Neuronal stem cell (in vitro differentiated cells): ENCODE measurements around the gene ABHD10. TPM values are rescaled to one million over a fixed set of nuclear protein-coding genes. Genes with fewer than 3 reads are reported as not detected.

ENCODE experiments used
- DNase-seq: peaks from one replicate; pipeline ENCODE4 v3.0.0-alpha.2; 2013; ENCODE audit warnings: low spot score
- H2AFZ ChIP-seq: one replicate; pipeline ENCODE4 v1.6.1; 2013; ENCODE audit warnings: mild to moderate bottlenecking, low read length, inconsistent platforms
- H2AK5ac ChIP-seq: 2 replicates; pipeline ENCODE4 v1.6.1; 2013; ENCODE audit warnings: low read depth, mild to moderate bottlenecking, inconsistent platforms, low read length, moderate library complexity, mixed read lengths
- H2BK120ac ChIP-seq: 2 replicates; pipeline ENCODE4 v1.6.1; 2013; ENCODE audit warnings: low read depth, mild to moderate bottlenecking, inconsistent platforms, low read length, moderate library complexity, mixed read lengths
- H2BK12ac ChIP-seq: one replicate; pipeline ENCODE4 v1.6.1; 2013; ENCODE audit warnings: low read length, inconsistent platforms
- H2BK15ac ChIP-seq: 2 replicates; pipeline ENCODE4 v1.6.1; 2013; ENCODE audit warnings: mild to moderate bottlenecking, low read length, inconsistent platforms, mixed read lengths
- H2BK5ac ChIP-seq: one replicate; pipeline ENCODE4 v1.6.1; 2013; ENCODE audit warnings: inconsistent platforms, mild to moderate bottlenecking, low read length, moderate library complexity
- H3K14ac ChIP-seq: one replicate; pipeline ENCODE4 v1.6.1; 2013; ENCODE audit warnings: low read length, inconsistent platforms
- H3K18ac ChIP-seq: 2 replicates; pipeline ENCODE4 v1.6.1; 2013; ENCODE audit warnings: low read length, inconsistent platforms
- H3K23ac ChIP-seq: 2 replicates; pipeline ENCODE4 v1.6.1; 2013; ENCODE audit warnings: low read depth, mild to moderate bottlenecking, mixed read lengths, low read length, inconsistent platforms; ENCODE audit not compliant: poor library complexity
- H3K27ac ChIP-seq: replicated peaks from 3 replicates; pipeline ENCODE4 v1.5.1; 2013; ENCODE audit warnings: low read length, inconsistent platforms
- H3K27me3 ChIP-seq, 3 experiments: 2 replicates each; pipeline ENCODE4 v1.6.1; 2013; ENCODE audit warnings: low read length in 3 of 3, mild to moderate bottlenecking in 2 of 3, inconsistent platforms in 1 of 3, low read depth in 1 of 3, mixed read lengths in 1 of 3, moderate library complexity in 1 of 3; ENCODE audit not compliant: control insufficient read depth in 3 of 3, insufficient read depth in 3 of 3
- H3K36me3 ChIP-seq, 2 donors: replicated peaks in 1 of 2; 2 replicates each; pipeline ENCODE4 v1.6.1; 2013; ENCODE audit warnings: low read length in 2 of 2; ENCODE audit not compliant: control insufficient read depth in 2 of 2, insufficient read depth in 2 of 2
- H3K4ac ChIP-seq: 2 replicates; pipeline ENCODE4 v1.6.1; 2013; ENCODE audit warnings: inconsistent platforms, mild to moderate bottlenecking, low read length, moderate library complexity
- H3K4me1 ChIP-seq, 2 donors: 1 replicate in 1 of 2; 2 replicates in 1 of 2; pipeline ENCODE4 v1.6.1; 2013; ENCODE audit warnings: low read length in 2 of 2, low read depth in 1 of 2; ENCODE audit not compliant: control insufficient read depth in 2 of 2, insufficient read depth in 1 of 2
- H3K4me2 ChIP-seq: one replicate; pipeline ENCODE4 v1.6.1; 2013; ENCODE audit warnings: mild to moderate bottlenecking, low read length, inconsistent platforms; ENCODE audit not compliant: insufficient read depth, poor library complexity, severe bottlenecking
- H3K4me3 ChIP-seq, 2 donors: 2 replicates each; pipeline ENCODE4 v1.5.1; 2013; ENCODE audit warnings: low read length in 2 of 2, mild to moderate bottlenecking in 2 of 2, inconsistent platforms in 1 of 2, moderate library complexity in 1 of 2
- H3K79me1 ChIP-seq: one replicate; pipeline ENCODE4 v1.6.1; 2013; ENCODE audit warnings: low read depth, mild to moderate bottlenecking, inconsistent platforms, low read length, moderate library complexity
- H3K9ac ChIP-seq: one replicate; pipeline ENCODE4 v1.6.1; 2013; ENCODE audit warnings: mild to moderate bottlenecking, low read depth, low read length, inconsistent platforms; ENCODE audit not compliant: poor library complexity
- H3K9me3 ChIP-seq, 2 donors: replicated peaks in 1 of 2; 2 replicates each; pipeline versions ENCODE3 to v1.6.1; 2013; ENCODE audit warnings: low read length in 2 of 2, mild to moderate bottlenecking in 2 of 2, inconsistent platforms in 1 of 2, low read depth in 1 of 2, mixed read lengths in 1 of 2, moderate library complexity in 1 of 2; ENCODE audit not compliant: control insufficient read depth in 2 of 2, insufficient read depth in 1 of 2
- H4K8ac ChIP-seq: one replicate; pipeline ENCODE4 v1.6.1; 2013; ENCODE audit warnings: low read depth, mild to moderate bottlenecking, inconsistent platforms, low read length, moderate library complexity
- H4K91ac ChIP-seq: one replicate; pipeline ENCODE4 v1.6.1; 2013; ENCODE audit warnings: low read length, low read depth, mild to moderate bottlenecking, inconsistent platforms; ENCODE audit not compliant: poor library complexity
- WGBS, 2 donors: extraction: QIAGEN DNeasy Blood & Tissue Kit; methylation state at CpG; one replicate each; pipeline ENCODE4 v1.1.7; 2013; ENCODE audit warnings: missing lambda C conversion rate in 2 of 2, mixed read lengths in 1 of 2; ENCODE audit not compliant: insufficient read length in 2 of 2, insufficient replicate concordance in 1 of 2; ENCODE audit errors: extremely low coverage in 2 of 2; 5-methylcytosine and 5-hydroxymethylcytosine counted together
- polyA plus RNA-seq, 2 experiments: library from polyadenylated mRNA; stranded (reverse); fragments of 200-250 nt; gene quantifications; one replicate each; pipeline ENCODE4 v1.2.3, GENCODE V29; 2013

ABHD10 gene
- 26.8 TPM for polyA plus RNA-seq (2013, experiment 1 of 2)
- polyA plus RNA-seq (2013, experiment 2 of 2), result 26.8 TPM

DNA sequence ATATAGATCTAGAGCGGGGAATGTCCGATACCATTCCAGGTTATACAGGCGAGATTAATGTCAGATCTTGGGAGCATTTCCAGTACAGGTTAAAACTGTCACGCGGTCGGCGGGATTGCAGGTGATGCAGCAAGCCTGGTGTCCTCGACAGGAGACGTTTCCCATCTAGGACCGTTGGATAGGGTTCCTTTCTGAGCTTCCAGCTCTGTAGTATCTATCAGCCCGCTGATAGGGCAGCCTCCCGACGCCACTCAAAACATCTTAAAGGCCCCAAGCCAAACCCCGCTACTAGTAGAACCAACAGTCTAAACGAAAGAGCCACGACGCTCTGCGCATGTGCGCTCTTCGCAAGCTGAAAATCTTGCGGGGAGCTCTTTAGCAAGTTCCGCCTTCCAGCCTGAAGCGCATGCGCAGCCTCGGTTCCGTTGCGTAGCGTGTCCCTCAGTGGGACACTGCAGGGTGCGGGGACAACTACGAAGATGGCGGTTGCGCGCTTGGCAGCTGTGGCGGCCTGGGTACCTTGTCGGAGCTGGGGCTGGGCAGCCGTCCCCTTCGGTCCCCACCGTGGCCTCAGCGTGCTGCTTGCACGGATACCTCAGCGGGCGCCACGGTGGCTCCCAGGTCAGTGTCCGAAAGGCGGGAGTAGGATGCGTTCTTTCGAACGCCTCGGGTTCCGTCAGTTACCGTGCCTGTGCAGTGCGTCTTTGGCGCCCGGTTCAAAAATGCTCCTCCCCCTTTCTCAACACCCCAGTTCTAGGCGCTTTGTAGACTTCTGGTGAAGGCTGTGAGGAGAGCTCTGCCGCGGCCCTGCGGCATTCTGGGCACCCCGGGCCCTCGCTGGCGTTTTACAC lies at the start of gene ABHD10:
ABHD10 (plus strand) TSS at position 444 of the 851 bp plus-strand sequence; CDS start at position 480, 36 bp downstream.
- Histone ChIP-seq H3K4me2 (peak within 1 kb of the TSS; percentile 47), H3K4me3 (peak within 1 kb of the TSS; percentile 61 to 82), H3K27me3 (no peaks in the 10 kb centered on the region), H2AFZ (peak within 1 kb of the TSS; percentile 86), H3K18ac (peak within 1 kb of the TSS; percentile 100), H4K91ac (peak within 1 kb of the TSS; percentile 90), H3K4ac (no peak within 1 kb of the TSS), H3K27ac (peak within 1 kb of the TSS; percentile 46), H2BK12ac (no peak within 1 kb of the TSS), H3K9me3 (no peaks in the 10 kb centered on the region), H2BK5ac (peak within 1 kb of the TSS; percentile 84), H3K4me1 (peaks cover 2 to 17% of the 10 kb centered on the region in 2 donors), H3K9ac (peak within 1 kb of the TSS; percentile 96), H3K79me1 (no peaks in the 10 kb centered on the region), H3K14ac (peak within 1 kb of the TSS; percentile 72), H2BK120ac (peak within 1 kb of the TSS; percentile 66), H2AK5ac (no peak within 1 kb of the TSS), H3K36me3 (peaks cover 0 to 47% of the 10 kb centered on the region in 2 donors), H3K23ac (peak within 1 kb of the TSS; percentile 82), H2BK15ac (peak within 1 kb of the TSS; percentile 82), H4K8ac (no peak within 1 kb of the TSS)
- peak; percentile 93 for DNase-seq
- WGBS, 2 donors, result no CpG with 5 or more reads among the region's 61 CpGs

- Histone ChIP-seq H4K91ac (no peak overlapping the region), H3K4me3 (no peak overlapping the region), H2BK5ac (no peak overlapping the region), H3K4ac (no peak overlapping the region), H3K14ac (no peak overlapping the region), H3K79me1 (no peaks in the 10 kb centered on the region), H3K36me3 (peaks cover 1 to 95% of the 10 kb centered on the region in 2 donors), H3K4me1 (peaks cover 0 to 2% of the 10 kb centered on the region in 2 donors), H3K27ac (no peak overlapping the region), H2BK120ac (no peak overlapping the region), H3K4me2 (no peak overlapping the region), H3K18ac (no peak overlapping the region), H3K23ac (no peak overlapping the region), H2BK15ac (no peak overlapping the region), H2BK12ac (no peak overlapping the region), H3K9ac (no peak overlapping the region), H4K8ac (no peak overlapping the region), H2AFZ (no peak overlapping the region), H3K27me3 (no peaks in the 10 kb centered on the region), H3K9me3 (peaks cover 0 to 20% of the 10 kb centered on the region in 2 donors), H2AK5ac (no peak overlapping the region)
- no peak for DNase-seq
- WGBS, 2 donors, result no CpG with 5 or more reads among the region's 2 CpGs
Measured at GRCh38 chr3:111929484-111929883, 49.3 kb upstream of the ABHD10 start.

- no peak overlapping the region for H3K23ac ChIP-seq
- no peak overlapping the region for H3K14ac ChIP-seq
- no peak overlapping the region for H3K4me3 ChIP-seq
- no peak overlapping the region for H2BK12ac ChIP-seq
- H3K27ac ChIP-seq, result no peak overlapping the region
- no peak overlapping the region for H2AK5ac ChIP-seq
- H4K8ac ChIP-seq, result no peak overlapping the region
- peaks cover 0 to 91% of the 10 kb centered on the region in 2 donors for H3K36me3 ChIP-seq
- H2BK5ac ChIP-seq, result no peak overlapping the region
- no peaks in the 10 kb centered on the region for H3K4me1 ChIP-seq
- no peak overlapping the region for H2BK15ac ChIP-seq
- H3K9ac ChIP-seq, result no peak overlapping the region
- H3K79me1 ChIP-seq, result no peaks in the 10 kb centered on the region
- no CpG with 5 or more reads among the region's 3 CpGs for WGBS, 2 donors
- H3K18ac ChIP-seq, result no peak overlapping the region
- no peak overlapping the region for H3K4ac ChIP-seq
- H2AFZ ChIP-seq, result no peak overlapping the region
- H3K4me2 ChIP-seq, result no peak overlapping the region
- peaks cover 0 to 21% of the 10 kb centered on the region in 2 donors for H3K9me3 ChIP-seq
- no peak overlapping the region for H2BK120ac ChIP-seq
- H3K27me3 ChIP-seq, result no peaks in the 10 kb centered on the region
- no peak overlapping the region for H4K91ac ChIP-seq
- no peak for DNase-seq
Measured at GRCh38 chr3:111932946-111933345, 45.9 kb upstream of the ABHD10 start.

- Histone ChIP-seq H3K9ac (no peak overlapping the region), H2BK5ac (no peak overlapping the region), H3K4ac (no peak overlapping the region), H3K18ac (no peak overlapping the region), H2BK120ac (no peak overlapping the region), H4K91ac (no peak overlapping the region), H3K9me3 (peaks cover 0 to 16% of the 10 kb centered on the region in 2 donors), H3K27ac (no peak overlapping the region), H3K4me1 (no peaks in the 10 kb centered on the region), H3K27me3 (no peaks in the 10 kb centered on the region), H3K23ac (no peak overlapping the region), H2BK12ac (no peak overlapping the region), H2AK5ac (no peak overlapping the region), H3K4me2 (no peak overlapping the region), H3K14ac (no peak overlapping the region), H3K4me3 (no peak overlapping the region), H3K36me3 (peaks cover 0 to 95% of the 10 kb centered on the region in 2 donors), H2BK15ac (no peak overlapping the region), H3K79me1 (no peaks in the 10 kb centered on the region), H2AFZ (no peak overlapping the region), H4K8ac (no peak overlapping the region)
- no peak for DNase-seq
Measured at GRCh38 chr3:111936191-111936841, 42.5 kb upstream of the ABHD10 start.
